Hepatocyte (in vitro differentiated cells): Measurements from ENCODE around the gene AP3S2. TPM values are rescaled to one million over a fixed set of nuclear protein-coding genes. Genes with fewer than 3 reads are reported as not detected.

Experiments
- DNase-seq: peaks from one replicate; pipeline ENCODE4 v3.0.0-alpha.2; 2016; ENCODE audit warnings: low spot score
- H2AFZ ChIP-seq: fragments of 200-600 bp; sonication (generic); 2 replicates; pipeline ENCODE4 v1.6.0; 2016; ENCODE audit warnings: antibody characterized with exemption, mild to moderate bottlenecking
- H3K27ac ChIP-seq: fragments of 200-600 bp; sonication (generic); 2 replicates; pipeline ENCODE4 v1.5.1; 2016; ENCODE audit warnings: mild to moderate bottlenecking
- H3K27me3 ChIP-seq: fragments of 200-600 bp; sonication (generic); 2 replicates; pipeline ENCODE4 v1.6.1; 2016
- H3K36me3 ChIP-seq: fragments of 200-600 bp; sonication (generic); replicated peaks from 2 replicates; pipeline ENCODE4 v1.5.1; 2016; ENCODE audit warnings: low read depth; ENCODE audit not compliant: insufficient read depth
- H3K4me1 ChIP-seq: fragments of 200-600 bp; sonication (generic); 2 replicates; pipeline ENCODE4 v1.5.1; 2016; ENCODE audit warnings: mild to moderate bottlenecking, moderate library complexity; ENCODE audit not compliant: insufficient read depth
- H3K4me2 ChIP-seq: fragments of 200-600 bp; sonication (generic); 2 replicates; pipeline ENCODE4 v1.6.0; 2016
- H3K4me3 ChIP-seq: fragments of 200-600 bp; sonication (generic); 2 replicates; pipeline ENCODE4 v1.5.1; 2016; ENCODE audit warnings: mild to moderate bottlenecking
- H3K79me2 ChIP-seq: fragments of 200-600 bp; sonication (generic); 2 replicates; pipeline ENCODE4 v1.6.0; 2017; ENCODE audit warnings: mild to moderate bottlenecking
- H3K9me2 ChIP-seq: fragments of 200-600 bp; sonication (generic); replicated peaks from 2 replicates; pipeline ENCODE4 v1.6.0; 2017; ENCODE audit warnings: mild to moderate bottlenecking; ENCODE audit not compliant: insufficient read depth
- H3K9me3 ChIP-seq: fragments of 200-600 bp; sonication (generic); 2 replicates; pipeline ENCODE4 v1.5.1; 2016; ENCODE audit warnings: low read depth, mild to moderate bottlenecking
- H4K20me1 ChIP-seq: fragments of 200-600 bp; sonication (generic); 2 replicates; pipeline ENCODE4 v1.6.0; 2016; ENCODE audit warnings: mild to moderate bottlenecking; ENCODE audit not compliant: insufficient read depth, poor library complexity, severe bottlenecking
- CTCF ChIP-seq: fragments of 200-600 bp; sonication (generic); IDR thresholded peaks from 2 replicates; pipeline ENCODE4 v1.5.1; 2016; ENCODE audit warnings: antibody characterized with exemption, mild to moderate bottlenecking; ENCODE audit not compliant: poor library complexity
- EZH2 ChIP-seq: fragments of 200-600 bp; sonication (generic); IDR thresholded peaks from 2 replicates; pipeline ENCODE4 v1.6.1; 2016; ENCODE audit warnings: antibody characterized with exemption, mild to moderate bottlenecking, borderline replicate concordance
- EZH2phosphoT487 ChIP-seq: fragments of 200-600 bp; sonication (generic); IDR thresholded peaks from one replicate; pipeline ENCODE4 v1.6.1; 2018; ENCODE audit warnings: antibody characterized with exemption, mild to moderate bottlenecking, low read depth, moderate library complexity; ENCODE audit not compliant: unreplicated experiment, severe bottlenecking
- WGBS: methylation state at CpG from one replicate; pipeline ENCODE4 v1.1.6; 2016; ENCODE audit warnings: low lambda C conversion rate; ENCODE audit errors: missing lambda C conversion rate; 5-methylcytosine and 5-hydroxymethylcytosine counted together
- polyA plus RNA-seq: library from polyadenylated mRNA; unstranded; fragments of >200 nt; fragmentation: Nextera tagmentation; extraction: Ambion mirVana; gene quantifications from 2 replicates; pipeline ENCODE4 v1.2.1, GENCODE V29; 2016
- total RNA-seq: library from RNA; depleted of rRNA; stranded (reverse); fragments of >200 nt; gene quantifications from 2 replicates; pipeline ENCODE4 v1.2.3, GENCODE V29; 2014

AP3S2 gene
- total and polyA plus RNA-seq, 2 experiments from 2014 or later = 14.2 to 61.2 TPM

DNA sequence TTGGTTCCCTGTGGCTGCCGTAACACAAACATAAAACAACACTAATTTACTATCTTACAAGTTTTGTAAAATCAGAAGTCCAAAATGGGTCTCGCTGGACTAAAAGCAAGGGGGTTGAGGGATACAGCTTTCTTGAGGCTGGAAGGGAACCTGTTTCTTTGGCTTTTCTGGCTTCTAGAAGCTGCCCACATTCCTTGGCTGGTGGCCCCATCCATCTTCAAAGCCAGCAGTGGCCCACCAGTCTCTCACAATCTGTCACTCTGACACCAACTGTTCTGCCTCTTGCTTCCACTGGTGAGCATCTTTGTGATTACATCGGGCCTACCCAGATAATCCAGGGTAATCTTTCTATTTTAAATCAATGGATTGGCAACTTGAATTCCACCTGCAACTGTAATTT, 78.0 kb downstream of the AP3S2 start:
- WGBS = 89% methylated on average over 3 of the region's 3 CpGs
- no peak for TF ChIP-seq EZH2
- no peak for TF ChIP-seq CTCF
- no peak for TF ChIP-seq EZH2phosphoT487
- no peaks in the 10 kb centered on the region for H4K20me1 ChIP-seq
- DNase-seq = no peak
- H3K4me3 ChIP-seq = no peak overlapping the region
- peaks cover 7% of the 10 kb centered on the region for H3K4me1 ChIP-seq
- no peaks in the 10 kb centered on the region for H3K9me2 ChIP-seq
- H3K27ac ChIP-seq = no peak overlapping the region
- peaks cover 7% of the 10 kb centered on the region for H3K27me3 ChIP-seq
- H3K36me3 ChIP-seq = no peaks in the 10 kb centered on the region
- no peaks in the 10 kb centered on the region for H3K9me3 ChIP-seq
- H3K79me2 ChIP-seq = peaks cover 22% of the 10 kb centered on the region
- H2AFZ ChIP-seq = no peak overlapping the region
- no peak overlapping the region for H3K4me2 ChIP-seq

DNA sequence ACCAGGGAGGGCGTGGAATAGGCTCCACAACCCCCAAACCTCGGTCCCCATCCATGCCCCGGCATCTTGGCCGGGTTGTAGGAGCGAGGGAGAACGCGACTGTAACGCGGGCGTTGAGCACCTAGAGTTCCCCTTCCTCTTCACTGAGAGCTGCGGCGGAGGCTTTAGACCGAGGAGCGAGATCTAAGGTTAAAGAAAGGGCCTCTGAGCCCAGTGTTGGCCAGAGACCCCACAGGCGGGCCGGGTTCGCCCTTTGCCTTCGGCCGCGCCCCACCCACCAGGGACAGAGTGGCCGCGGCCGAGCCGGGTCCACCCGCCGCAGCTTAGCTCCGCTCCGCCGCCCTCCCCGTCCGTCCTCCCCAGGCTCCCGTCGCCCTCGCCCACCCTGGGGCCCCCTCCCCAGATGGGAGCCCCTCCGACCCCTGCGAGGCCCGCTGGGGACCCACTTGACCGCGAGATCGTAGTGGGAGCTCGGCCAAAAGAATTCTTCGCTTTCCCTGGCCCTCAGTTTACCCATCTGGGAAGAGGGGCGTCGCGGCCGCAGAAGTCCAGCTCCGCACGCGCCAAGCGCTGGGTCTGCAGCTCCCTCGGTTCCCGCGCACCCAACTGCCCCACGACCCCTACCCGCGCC, 79.6 kb downstream of the AP3S2 start:
- Histone ChIP-seq H3K27ac (peak overlapping the region; percentile 66), H3K4me2 (peak overlapping the region; percentile 94), H3K9me3 (no peaks in the 10 kb centered on the region), H3K27me3 (peaks cover 7% of the 10 kb centered on the region), H2AFZ (peak overlapping the region; percentile 98), H3K4me3 (peak overlapping the region; percentile 67), H4K20me1 (no peaks in the 10 kb centered on the region), H3K36me3 (no peaks in the 10 kb centered on the region), H3K4me1 (peaks cover 12% of the 10 kb centered on the region), H3K9me2 (no peaks in the 10 kb centered on the region), H3K79me2 (peaks cover 38% of the 10 kb centered on the region)
- no peak for TF ChIP-seq EZH2
- no peak for TF ChIP-seq CTCF
- TF ChIP-seq EZH2phosphoT487 = no peak
- DNase-seq = no peak
- WGBS = 46% methylated on average over 42 of the region's 56 CpGs

- DNase-seq = no peak
- H3K4me3 ChIP-seq = peak overlapping the region; percentile 67
- peak overlapping the region; percentile 98 for H2AFZ ChIP-seq
- H3K9me3 ChIP-seq = no peaks in the 10 kb centered on the region
- H3K36me3 ChIP-seq = no peaks in the 10 kb centered on the region
- H3K4me1 ChIP-seq = peaks cover 19% of the 10 kb centered on the region
- H3K4me2 ChIP-seq = peak overlapping the region; percentile 94
- no peak for TF ChIP-seq CTCF
- no peak for TF ChIP-seq EZH2
- 87% methylated on average over 10 of the region's 13 CpGs for WGBS
- no peaks in the 10 kb centered on the region for H3K9me2 ChIP-seq
- H4K20me1 ChIP-seq = no peaks in the 10 kb centered on the region
- H3K27ac ChIP-seq = peak overlapping the region; percentile 66
- H3K27me3 ChIP-seq = peaks cover 7% of the 10 kb centered on the region
- peaks cover 39% of the 10 kb centered on the region for H3K79me2 ChIP-seq
Observed at GRCh38 chr15:89813381-89814111, 80.2 kb downstream of the AP3S2 start.
